CD4-positive, alpha-beta T cell (primary cell): ENCODE data around the gene SLAMF7. TPM values are rescaled to one million over a fixed set of nuclear protein-coding genes. Genes with fewer than 3 reads are reported as not detected.

Experiments
- ATAC-seq: fragments of 200-7000 bp; cut with Tn5 transposase; one replicate; pipeline ENCODE4 v1.10.0; 2022; ENCODE audit warnings: mild to moderate bottlenecking; ENCODE audit not compliant: poor library complexity
- CTCF ChIA-PET: fragments of 350-600 bp; sonication (Branson Sonifier 250); formaldehyde crosslinking; loops from one replicate; lab custom pipeline; 2021; ENCODE audit warnings: antibody characterized with exemption, inconsistent platforms; lab: Charles Lee
- POLR2A ChIA-PET: fragments of 350-600 bp; sonication (Branson Sonifier 250); formaldehyde crosslinking; loops from one replicate; lab custom pipeline; 2021; ENCODE audit warnings: antibody characterized with exemption, inconsistent platforms; lab: Charles Lee
- DNase-seq, 14 experiments: peaks; one replicate each; pipeline ENCODE4 v3.0.0-alpha.2; 2013 to 2020; ENCODE audit warnings: mixed read lengths in 2 of 14
- H3K27ac ChIP-seq, 2 donors: one replicate each; pipeline versions ENCODE4 v1.5.1 to v1.7.0; 2013; ENCODE audit warnings: low read length in 2 of 2, low read depth in 1 of 2, mild to moderate bottlenecking in 1 of 2
- H3K27me3 ChIP-seq, 2 experiments: 1 replicate in 1 of 2; 2 replicates in 1 of 2; pipeline versions ENCODE4 v1.6.1 to v1.7.0; 2013; ENCODE audit warnings: low read length in 2 of 2, control low read depth in 1 of 2, mild to moderate bottlenecking in 1 of 2, moderate library complexity in 1 of 2; ENCODE audit not compliant: insufficient read depth in 2 of 2, control insufficient read depth in 1 of 2
- H3K36me3 ChIP-seq: one replicate; pipeline ENCODE4 v1.6.1; 2013; ENCODE audit warnings: low read length, control low read depth; ENCODE audit not compliant: insufficient read depth
- H3K4me1 ChIP-seq: one replicate; pipeline ENCODE4 v1.6.1; 2013; ENCODE audit warnings: low read length, control low read depth; ENCODE audit not compliant: insufficient read depth
- H3K4me3 ChIP-seq: one replicate; pipeline ENCODE4 v1.5.1; 2013; ENCODE audit warnings: mild to moderate bottlenecking, low read length, moderate library complexity
- H3K9me3 ChIP-seq, 2 experiments: 1 replicate in 1 of 2; 2 replicates in 1 of 2; pipeline versions ENCODE4 v1.6.1 to v1.7.0; 2013; ENCODE audit warnings: low read length in 2 of 2, mild to moderate bottlenecking in 2 of 2, control low read depth in 1 of 2, moderate library complexity in 1 of 2; ENCODE audit not compliant: control insufficient read depth in 1 of 2, insufficient read depth in 1 of 2
- H3K27ac Mint-ChIP-seq: one replicate; pipeline ENCODE4 v1.8.0; 2020; ENCODE audit warnings: mixed read lengths
- H3K27me3 Mint-ChIP-seq: one replicate; pipeline ENCODE4 v1.8.0; 2021; ENCODE audit warnings: mixed read lengths
- H3K36me3 Mint-ChIP-seq: one replicate; pipeline ENCODE4 v1.8.0; 2021; ENCODE audit warnings: low read depth, mixed read lengths
- H3K4me1 Mint-ChIP-seq: one replicate; pipeline ENCODE4 v1.8.0; 2021; ENCODE audit warnings: low read depth, mixed read lengths
- H3K4me3 Mint-ChIP-seq: one replicate; pipeline ENCODE4 v1.8.0; 2020; ENCODE audit warnings: mild to moderate bottlenecking, mixed read lengths
- H3K9me3 Mint-ChIP-seq: one replicate; pipeline ENCODE4 v1.8.0; 2020; ENCODE audit warnings: mixed read lengths
- CTCF ChIP-seq: fragments of 200-600 bp; IDR thresholded peaks from one replicate; pipeline ENCODE4 v1.8.0; 2022; ENCODE audit warnings: antibody characterized with exemption, mild to moderate bottlenecking
- intact Hi-C, 2 experiments: fragments of 100-400 bp; cut with DNase I in 1 of 2; cut with micrococcal nuclease in 1 of 2; formaldehyde crosslinking; loops; one replicate each; pipeline versions ENCODE4 v1.15.1 to v1.9.0; 2023 to 2025; cut with DNase I, micrococcal nuclease
- total RNA-seq, 174 experiments: library from RNA in 2 of 174; stranded (reverse) in 2 of 174; gene quantifications; one replicate each; pipeline ENCODE4 v1.2.3 and lab custom pipeline; 2021 to 2026

The SLAMF7 gene
- total RNA-seq, 2 experiments from 2014 or later: 0.69 to 0.78 TPM

- POLR2A ChIA-PET: no interaction called here
- peaks cover 3% of the 10 kb centered on the region for H3K36me3 Mint-ChIP-seq
- no peak for ATAC-seq
- no peak overlapping the region for H3K4me3 ChIP-seq
- intact Hi-C loops: no loop called here
- no peak overlapping the region for H3K4me3 Mint-ChIP-seq
- peaks cover 31% of the 10 kb centered on the region for H3K4me1 Mint-ChIP-seq
- H3K9me3 ChIP-seq: peaks cover 4 to 10% of the 10 kb centered on the region in 2 experiments
- no peak overlapping the region for H3K27ac ChIP-seq
- no peaks in the 10 kb centered on the region for H3K36me3 ChIP-seq
- DNase-seq: no peak
- peaks cover 7% of the 10 kb centered on the region for H3K4me1 ChIP-seq
- TF ChIP-seq CTCF: no peak
- H3K27me3 ChIP-seq: no peaks in the 10 kb centered on the region
- H3K27ac Mint-ChIP-seq: no peak overlapping the region
- H3K9me3 Mint-ChIP-seq: peaks cover 3% of the 10 kb centered on the region
- no peaks in the 10 kb centered on the region for H3K27me3 Mint-ChIP-seq
- CTCF ChIA-PET: no interaction called here
Observed at GRCh38 chr1:160734301-160734700, 4.7 kb upstream of the SLAMF7 start.

DNA sequence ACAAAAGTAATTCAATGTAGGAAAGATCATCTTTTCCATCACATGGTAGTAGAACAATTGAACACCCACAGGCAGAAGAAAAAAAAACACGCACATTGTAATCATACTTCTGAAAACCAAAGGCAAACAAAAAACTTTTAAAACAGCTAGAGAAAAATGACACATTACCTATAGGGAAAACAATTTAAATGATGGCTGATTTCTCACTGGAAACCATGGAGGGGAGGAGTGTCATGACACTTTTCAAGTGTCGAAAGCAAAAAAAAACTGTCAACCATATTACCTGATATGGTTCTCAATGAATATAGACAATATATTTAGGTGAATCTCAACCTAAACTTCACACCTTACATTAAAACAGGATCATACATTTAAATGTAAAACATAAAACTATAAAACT, 776 bp upstream of the SLAMF7 start:
- Histone ChIP-seq H3K4me1 (peaks cover 31% of the 10 kb centered on the region), H3K9me3 (peaks cover 4 to 10% of the 10 kb centered on the region in 2 experiments), H3K4me3 (no peak overlapping the region), H3K36me3 (no peaks in the 10 kb centered on the region), H3K27ac (peak overlapping the region in 1 of 2 donors; percentile 24), H3K27me3 (no peaks in the 10 kb centered on the region)
- H3K27ac Mint-ChIP-seq: no peak overlapping the region
- intact Hi-C loops: no loop called here
- CTCF ChIA-PET: interaction anchor here (1.0 to 1.4 kb wide), 3 partner anchors 30 to 96 kb away, joined by 3 to 5 read pairs (median 3); no protein-coding TSS in a partner anchor
- DNase-seq: peak in 1 of 14 experiments; percentile 47
- H3K4me3 Mint-ChIP-seq: no peak overlapping the region
- peaks cover 14% of the 10 kb centered on the region for H3K4me1 Mint-ChIP-seq
- no peak for ATAC-seq
- H3K36me3 Mint-ChIP-seq: peaks cover 3% of the 10 kb centered on the region
- no peak for TF ChIP-seq CTCF
- H3K9me3 Mint-ChIP-seq: no peaks in the 10 kb centered on the region
- no peaks in the 10 kb centered on the region for H3K27me3 Mint-ChIP-seq
- POLR2A ChIA-PET: no interaction called here

GRCh38 chr1:160740133-160740688, 1.2 kb downstream of the SLAMF7 start:
- H3K27me3 Mint-ChIP-seq: no peaks in the 10 kb centered on the region
- H3K4me3 ChIP-seq: peak overlapping the region; percentile 37

More at GRCh38 chr1:160740133-160740688, 1.2 kb downstream of the SLAMF7 start:
- H3K9me3 Mint-ChIP-seq: no peaks in the 10 kb centered on the region
- H3K4me3 Mint-ChIP-seq: no peak overlapping the region
- CTCF ChIA-PET: interaction anchor here (1.3 kb wide), 1 partner anchor 13 kb away, joined by 5 read pairs; no protein-coding TSS in a partner anchor
- no peak overlapping the region for H3K27ac Mint-ChIP-seq
- peaks cover 17% of the 10 kb centered on the region for H3K4me1 Mint-ChIP-seq
- Histone ChIP-seq H3K27me3 (no peaks in the 10 kb centered on the region), H3K9me3 (peaks cover 4 to 10% of the 10 kb centered on the region in 2 experiments), H3K27ac (no peak overlapping the region), H3K36me3 (no peaks in the 10 kb centered on the region), H3K4me1 (peaks cover 38% of the 10 kb centered on the region)
- DNase-seq (no peak), ATAC-seq (no peak)
- intact Hi-C loops: no loop called here
- POLR2A ChIA-PET: no interaction called here
- peaks cover 3% of the 10 kb centered on the region for H3K36me3 Mint-ChIP-seq
- TF ChIP-seq CTCF: no peak
